GM12892 (cell line): ENCODE measurements around the gene NUDT3.

Source experiments
- DNase-seq: peaks from one replicate; pipeline ENCODE4 v3.0.0; 2011; ENCODE audit not compliant: insufficient read length
- FAIRE-seq: peaks from 2 replicates; lab custom pipeline; 2011; peaks lifted over from hg19 to GRCh38; lab: Jason Lieb, UNC
- POLR2A ChIP-seq: IDR thresholded peaks from 2 replicates; pipeline ENCODE4 v1.6.1; 2011; ENCODE audit warnings: low read depth, low read length, control low read depth
- POLR2AphosphoS5 ChIP-seq: IDR thresholded peaks from 2 replicates; pipeline ENCODE4 v1.6.1; 2011; ENCODE audit warnings: low read depth, low read length, control low read depth
- TAF1 ChIP-seq: IDR thresholded peaks from 2 replicates; pipeline ENCODE4 v1.6.1; 2011; ENCODE audit warnings: low read depth, mild to moderate bottlenecking, control low read depth, low read length, borderline replicate concordance

Gene NUDT3

DNA sequence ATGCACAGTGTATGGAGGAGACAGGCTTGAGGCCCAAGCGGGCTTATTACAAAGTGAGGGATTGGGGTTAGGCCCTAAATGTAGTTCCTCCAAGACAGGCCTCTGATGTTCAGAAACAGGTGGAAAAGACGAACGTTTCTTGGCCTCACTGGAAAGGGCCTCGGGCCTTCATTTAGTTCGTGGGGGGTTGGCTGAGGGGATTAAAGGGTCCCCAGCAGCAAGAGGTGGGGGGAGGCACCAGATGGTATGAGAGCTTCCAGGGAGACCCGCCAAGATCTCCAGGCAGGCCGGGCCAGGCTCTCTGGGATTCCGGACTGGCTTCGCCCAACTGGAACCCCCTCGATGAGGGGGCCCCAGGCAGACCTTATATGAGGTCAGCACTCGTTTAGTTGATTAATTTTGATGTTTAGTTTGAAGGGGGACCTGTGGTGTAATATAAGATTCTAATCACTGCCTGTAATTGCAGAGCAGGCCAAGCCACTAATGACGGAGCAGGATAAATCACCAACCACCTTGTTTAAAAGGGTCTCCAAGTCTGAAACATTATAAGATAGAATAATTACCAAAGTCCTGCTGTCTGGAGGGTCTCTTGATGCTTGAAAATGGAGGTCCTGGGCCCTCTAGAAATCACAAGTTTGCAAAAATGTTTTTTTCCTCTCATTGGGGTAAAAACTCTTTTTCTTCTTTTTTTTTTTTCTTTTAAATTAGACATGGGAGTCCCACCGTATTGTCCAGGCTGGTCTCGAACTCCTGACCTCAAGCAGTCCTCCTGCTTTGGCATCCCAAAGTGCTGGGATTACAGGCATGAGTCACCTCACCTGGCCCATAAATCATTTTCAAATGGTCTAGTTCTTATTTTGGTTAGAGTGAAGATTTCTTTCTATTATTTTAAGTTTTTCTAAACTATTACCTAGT, 153.6 kb downstream of the NUDT3 start:
- no peak for DNase-seq
- FAIRE-seq: no peak
- TF ChIP-seq POLR2AphosphoS5 (no peak), POLR2A (no peak), TAF1 (no peak)

DNA sequence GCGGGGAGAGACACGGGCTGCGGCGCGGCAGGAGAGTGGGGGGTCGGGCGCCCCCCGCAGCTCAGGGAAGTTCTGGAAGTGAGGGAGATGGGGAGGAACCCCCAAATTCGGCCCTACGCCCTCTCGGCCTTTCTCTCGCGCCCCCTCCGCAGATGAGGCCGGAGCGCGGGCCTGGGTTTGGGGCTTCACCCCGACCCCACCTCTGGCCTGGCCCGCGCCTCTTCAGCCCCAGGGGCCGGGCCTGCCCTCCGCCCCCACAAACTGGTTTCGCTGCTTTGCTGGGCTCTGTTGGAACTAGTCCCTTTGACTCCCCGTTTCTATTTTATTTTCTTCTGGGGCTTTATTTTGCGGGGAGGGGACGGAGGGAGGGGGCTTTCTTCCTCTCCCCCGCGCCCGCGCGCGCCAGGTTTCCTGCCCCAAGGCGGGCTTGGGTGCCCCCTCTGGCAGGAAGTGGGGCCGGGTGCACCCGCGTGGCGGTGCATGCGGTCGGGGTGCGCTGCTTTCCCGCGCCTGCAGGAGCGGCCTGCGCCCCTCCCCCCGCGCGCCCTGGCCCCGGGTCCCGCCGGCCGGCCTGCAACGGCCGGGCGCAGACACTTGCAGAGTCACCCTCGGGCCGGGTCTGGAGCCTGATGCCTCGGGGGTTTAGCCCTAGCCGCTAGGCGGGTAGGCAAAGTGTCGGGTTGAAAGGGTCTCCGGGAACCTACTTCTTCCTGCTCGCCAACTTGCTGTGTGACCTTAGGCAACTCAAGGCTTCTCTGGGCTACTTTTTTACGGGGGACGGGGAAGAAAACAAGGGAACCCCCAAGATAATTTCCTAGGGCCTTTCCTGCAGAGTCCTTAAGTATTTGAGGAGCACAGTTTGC, 154.5 kb downstream of the NUDT3 start:
- no peak for TF ChIP-seq TAF1
- TF ChIP-seq POLR2AphosphoS5: no peak
- TF ChIP-seq POLR2A: no peak; the same call in 1 of the 2 replicates
- FAIRE-seq: peak; percentile 72
- DNase-seq: peak; percentile 70

DNA sequence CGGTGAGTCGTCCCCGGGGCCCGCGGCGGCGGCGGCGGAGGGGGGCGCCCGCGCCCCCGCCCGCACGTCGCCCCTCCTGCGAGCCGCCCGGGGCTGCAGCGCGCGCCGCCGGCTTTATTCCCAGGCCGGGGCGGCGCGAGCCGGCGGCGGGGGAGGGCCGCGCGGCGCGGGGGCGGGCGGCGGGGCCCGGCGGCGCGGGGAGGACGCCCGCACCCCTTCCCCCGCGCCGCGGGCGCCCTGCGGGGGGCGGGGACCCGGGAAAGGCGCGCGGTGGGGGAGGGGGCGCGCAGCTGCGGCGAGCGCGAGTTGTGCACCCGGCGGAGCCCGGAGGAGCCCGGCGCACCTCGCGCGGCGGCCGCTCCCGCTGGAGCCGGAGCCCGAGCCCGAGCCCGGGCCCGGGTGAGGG, 155.2 kb downstream of the NUDT3 start:
- no peak for DNase-seq
- FAIRE-seq: no peak

GRCh38 chr6:34236443-34237315, 155.8 kb downstream of the NUDT3 start, which contains the start of gene HMGA1:
Gene HMGA1, plus strand, starts transcription at chr6:34236873. Its CDS starts 3,908 bp downstream, at chr6:34240781.
- peak; percentile 44 for FAIRE-seq
- TF ChIP-seq POLR2A: peak; percentile 99
- TF ChIP-seq POLR2AphosphoS5: peak; percentile 99
- peak; percentile 84 for TF ChIP-seq TAF1
- peak; percentile 91 for DNase-seq

More for the DNA sequence above, 155.2 kb downstream of the NUDT3 start:
- TF ChIP-seq POLR2A: no peak; the same call in 1 of the 2 replicates
- no peak for TF ChIP-seq TAF1
- no peak for TF ChIP-seq POLR2AphosphoS5

DNA sequence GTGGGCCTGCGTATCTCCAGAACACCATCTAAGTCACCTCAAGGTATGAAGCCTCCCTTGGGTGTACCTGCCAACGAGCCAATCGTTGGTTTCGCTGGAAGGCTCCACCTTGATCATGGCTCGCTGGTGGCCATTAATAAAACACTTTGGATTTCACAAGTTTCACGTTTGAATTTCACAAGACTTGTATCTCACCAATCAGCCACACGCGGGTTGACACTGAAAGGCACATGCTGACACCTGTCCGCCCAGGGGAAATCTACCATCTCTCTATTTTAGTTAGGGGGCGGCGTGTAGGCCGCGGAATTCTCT, 156.4 kb downstream of the NUDT3 start:
- DNase-seq: no peak
- peak; percentile 24 for FAIRE-seq
- TF ChIP-seq POLR2AphosphoS5 (no peak), TAF1 (no peak), POLR2A (no peak)

DNA sequence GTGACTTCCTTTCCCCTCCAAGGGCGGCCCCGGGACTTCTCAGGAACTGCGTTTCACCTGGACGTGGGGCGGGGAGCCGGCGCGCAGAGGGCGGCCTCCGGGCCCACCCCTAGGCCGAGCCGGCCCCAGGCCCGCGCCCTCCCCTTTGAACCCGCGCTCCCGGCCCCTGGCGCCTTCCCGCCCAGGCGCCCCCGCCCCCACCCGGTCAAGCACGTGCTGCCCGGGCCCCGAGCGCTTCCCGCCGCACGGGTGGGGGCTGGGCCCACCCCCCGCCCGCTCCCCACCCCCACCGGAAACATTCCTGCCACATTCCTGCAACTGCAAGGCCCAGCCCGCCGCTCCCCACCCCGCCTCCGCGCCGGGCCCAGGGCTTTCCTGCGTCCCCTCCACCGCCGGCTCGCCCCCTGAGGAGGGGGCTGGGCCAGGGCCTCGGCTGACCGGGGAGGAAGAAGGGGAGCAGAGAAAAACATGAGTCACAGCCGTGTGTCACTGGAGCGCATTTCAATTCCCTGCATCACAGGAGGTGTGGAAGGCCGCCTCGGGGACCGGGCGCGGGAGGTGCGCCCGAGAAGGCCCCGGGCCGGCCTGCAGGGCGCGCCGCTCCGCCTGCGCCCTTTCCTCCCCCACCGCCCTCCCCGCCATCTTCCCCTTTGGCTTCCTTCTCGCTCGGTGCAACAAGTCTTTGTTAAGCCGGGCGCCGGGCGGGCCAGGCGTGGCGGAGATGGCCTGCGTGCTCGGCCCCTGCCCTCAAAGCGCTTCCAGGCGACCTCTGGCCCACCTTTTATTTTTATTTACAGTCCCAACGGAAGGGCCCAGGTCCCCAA, 156.9 kb downstream of the NUDT3 start:
- DNase-seq (peak; percentile 60), FAIRE-seq (no peak)
- peak; percentile 28; the same call in 1 of the 2 replicates for TF ChIP-seq POLR2A
- no peak for TF ChIP-seq POLR2AphosphoS5

GRCh38 chr6:34234667-34235306, 157.7 kb downstream of the NUDT3 start:
- TF ChIP-seq POLR2AphosphoS5: no peak
- TF ChIP-seq TAF1: no peak
- TF ChIP-seq POLR2A: no peak
- DNase-seq (no peak), FAIRE-seq (no peak)

DNA sequence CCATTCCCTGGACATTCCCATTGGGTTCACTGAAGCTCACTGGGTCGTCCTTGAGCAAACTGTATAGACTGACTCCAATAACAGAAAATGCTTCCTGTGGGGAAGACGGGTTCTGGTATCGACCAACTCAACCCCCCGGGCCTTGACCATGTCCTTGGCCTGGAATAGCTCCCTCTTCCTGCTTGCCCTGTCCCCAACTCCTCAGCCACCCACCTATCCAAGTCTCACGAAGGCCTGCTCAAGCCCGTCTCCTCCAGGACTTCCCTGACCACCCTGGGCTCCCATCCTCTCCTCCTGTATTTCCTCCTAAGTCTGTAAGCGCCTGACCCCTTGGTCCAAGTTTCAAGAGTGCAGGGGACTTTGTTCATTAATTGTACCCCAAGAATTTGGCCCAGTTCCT, 158.6 kb downstream of the NUDT3 start:
- FAIRE-seq: no peak

DNA sequence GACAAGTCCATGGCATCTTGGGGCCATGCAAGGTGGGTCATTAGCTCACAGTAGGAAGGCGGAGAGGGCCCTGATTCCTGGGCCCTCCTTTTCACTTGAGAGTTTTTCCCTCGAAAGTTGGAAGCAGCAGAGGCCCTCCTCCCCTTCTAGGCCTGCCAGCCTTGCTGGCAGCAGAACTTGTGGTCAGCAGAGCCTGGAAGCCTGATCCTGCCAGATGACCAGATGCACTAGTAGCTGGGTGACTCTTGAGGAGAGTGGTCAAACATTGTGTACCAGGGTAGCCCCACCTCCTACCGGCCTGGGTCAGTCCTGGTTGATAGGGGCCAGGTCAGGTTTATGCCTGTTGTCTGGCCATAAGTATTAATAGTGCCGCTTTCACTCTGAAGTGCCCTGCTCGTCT, 159.6 kb downstream of the NUDT3 start:
- FAIRE-seq: no peak
- DNase-seq: no peak
- no peak for TF ChIP-seq POLR2A

More for the DNA sequence above, 158.6 kb downstream of the NUDT3 start:
- TF ChIP-seq POLR2A (no peak), TAF1 (no peak), POLR2AphosphoS5 (no peak)
- no peak for DNase-seq
